Left lung (tissue), 10 donors: ENCODE data around the gene MIEN1. TPM values are rescaled to one million over a fixed set of nuclear protein-coding genes. Genes with fewer than 3 reads are reported as not detected.
"Not testable (repeated sequence)": the region's sequence is repeated elsewhere in the genome, so short reads cannot be mapped to it uniquely, and the experiment has no call there.

Experiments used
- ATAC-seq: fragments of 200-7000 bp; cut with Tn5 transposase; one replicate; pipeline ENCODE4 v1.9.1; 2020; ENCODE audit warnings: moderate library complexity
- DNase-seq, 4 donors: peaks; one replicate each; pipeline ENCODE4 v3.0.0-alpha.2; 2013 to 2020
- H3K27ac ChIP-seq, 2 donors: fragments of 200-600 bp; sonication (generic) in 1 of 2; one replicate each; pipeline versions ENCODE4 v1.5.0 to v1.8.0; 2020 to 2021
- H3K27me3 ChIP-seq, 2 donors: fragments of 200-600 bp; sonication (generic) in 1 of 2; one replicate each; pipeline versions ENCODE4 v1.5.0 to v1.8.0; 2020 to 2021
- H3K36me3 ChIP-seq, 2 donors: fragments of 200-600 bp; sonication (generic) in 1 of 2; one replicate each; pipeline versions ENCODE4 v1.5.0 to v1.8.0; 2020 to 2021
- H3K4me1 ChIP-seq, 2 donors: fragments of 200-600 bp; one replicate each; pipeline ENCODE4 v1.8.0; 2021
- H3K4me3 ChIP-seq, 2 donors: fragments of 200-600 bp; sonication (generic) in 1 of 2; one replicate each; pipeline versions ENCODE4 v1.5.0 to v1.8.0; 2020 to 2021; ENCODE audit warnings: mild to moderate bottlenecking in 1 of 2
- H3K9me3 ChIP-seq, 2 donors: fragments of 200-600 bp; sonication (generic) in 1 of 2; one replicate each; pipeline versions ENCODE4 v1.5.0 to v1.8.0; 2020 to 2021
- CTCF ChIP-seq, 2 donors: fragments of 200-600 bp; sonication (generic) in 1 of 2; IDR thresholded peaks; one replicate each; pipeline versions ENCODE4 v1.5.0 to v1.8.0; 2021; ENCODE audit warnings: antibody characterized with exemption in 2 of 2
- intact Hi-C, 2 donors: fragments of 100-400 bp; cut with DNase I; formaldehyde crosslinking; loops; one replicate each; pipeline versions ENCODE4 v1.11.2 to v1.14.2; 2022
- polyA plus RNA-seq, 6 donors: library from polyadenylated mRNA; unstranded; fragments of 120-200 nt; gene quantifications; one replicate each; pipeline ENCODE4 v1.2.1, GENCODE V29; 2013; ENCODE audit not compliant: insufficient read length in 6 of 6
- total RNA-seq, 2 donors: library from RNA; stranded (reverse); fragmentation: NEBNext Ultra II Directional; extraction: Animal tissue kit (Norgen Biotek cat#: 25700); gene quantifications; one replicate each; pipeline ENCODE4 v1.2.1, GENCODE V29; 2021
- donor health status: DM: no; HTN: yes; CAD: no.
- donor health status: DM: no; HTN: no; CAD: no.

Gene MIEN1
- total and polyA plus RNA-seq, 8 donors = 18.8 to 57.9 (median 25.5) TPM

GRCh38 chr17:39750131-39751015, 20.0 kb upstream of the MIEN1 start:
- DNase-seq (no peak), ATAC-seq (no peak)
- Histone ChIP-seq H3K36me3 (no peaks in the 10 kb centered on the region), H3K4me3 (no peak overlapping the region), H3K9me3 (no peaks in the 10 kb centered on the region), H3K4me1 (peaks cover 0 to 15% of the 10 kb centered on the region in 2 donors), H3K27ac (no peak overlapping the region), H3K27me3 (no peaks in the 10 kb centered on the region)
- no peak for TF ChIP-seq CTCF (IDR thresholded peaks at IDR 0.05)
- intact Hi-C loops = no loop called here

- H3K27ac ChIP-seq, H3K4me1 ChIP-seq, H3K4me3 ChIP-seq, H3K9me3 ChIP-seq, H3K36me3 ChIP-seq, ATAC-seq, intact Hi-C loops: not testable (repeated sequence)
- peak in 1 of 4 donors; percentile 4 for DNase-seq
- H3K27me3 ChIP-seq = peaks cover 0 to 11% of the 10 kb centered on the region in 2 donors
These were observed 18.2 kb upstream of the MIEN1 start for GRCh38 chr17:39748444-39749034.

GRCh38 chr17:39747745-39748144, 17.4 kb upstream of the MIEN1 start:
- no peak for TF ChIP-seq CTCF (IDR thresholded peaks at IDR 0.05)
- Histone ChIP-seq H3K36me3 (peaks cover 0 to 7% of the 10 kb centered on the region in 2 donors), H3K27ac (no peak overlapping the region), H3K9me3 (no peaks in the 10 kb centered on the region), H3K4me3 (no peak overlapping the region), H3K27me3 (peaks cover 0 to 19% of the 10 kb centered on the region in 2 donors), H3K4me1 (no peaks in the 10 kb centered on the region)
- intact Hi-C loops = no loop called here
- ATAC-seq (no peak), DNase-seq (peak in 1 of 4 donors; percentile 2)

- peaks cover 0 to 2% of the 10 kb centered on the region in 2 donors for H3K4me1 ChIP-seq
- TF ChIP-seq CTCF (IDR thresholded peaks at IDR 0.05) = no peak
- H3K9me3 ChIP-seq = no peaks in the 10 kb centered on the region
- peak in 1 of 4 donors; percentile 17 for DNase-seq
- H3K27me3 ChIP-seq = peaks cover 0 to 35% of the 10 kb centered on the region in 2 donors
- intact Hi-C loops = no loop called here
- H3K4me3 ChIP-seq = no peak overlapping the region
- peaks cover 0 to 7% of the 10 kb centered on the region in 2 donors for H3K36me3 ChIP-seq
- ATAC-seq = no peak
- H3K27ac ChIP-seq = no peak overlapping the region
These were observed 15.8 kb upstream of the MIEN1 start for GRCh38 chr17:39746145-39746461.

- no peaks in the 10 kb centered on the region for H3K9me3 ChIP-seq
- peak in 1 of 4 donors; percentile 24 for DNase-seq
These were observed 15.2 kb upstream of the MIEN1 start for GRCh38 chr17:39745335-39746144.

More at GRCh38 chr17:39745335-39746144, 15.2 kb upstream of the MIEN1 start:
- ATAC-seq = no peak
- peaks cover 0 to 8% of the 10 kb centered on the region in 2 donors for H3K4me1 ChIP-seq
- H3K27ac ChIP-seq = no peak overlapping the region
- no peak for TF ChIP-seq CTCF (IDR thresholded peaks at IDR 0.05)
- peaks cover 0 to 7% of the 10 kb centered on the region in 2 donors for H3K36me3 ChIP-seq
- intact Hi-C loops = no loop called here
- H3K4me3 ChIP-seq = no peak overlapping the region
- H3K27me3 ChIP-seq = peaks cover 0 to 41% of the 10 kb centered on the region in 2 donors
